ENCODE measurements around the gene DRD1.
"Not testable (repeated sequence)": the region's sequence is repeated elsewhere in the genome, so short reads cannot be mapped to it uniquely, and the experiment has no call there.

The DRD1 gene

GRCh38 chr5:175422058-175422457 lies 21.9 kb downstream of the DRD1 start:
- no peak for TF ChIP-seq POLR2A (IDR thresholded peaks at IDR 0.05; ENCODE audit: low read depth, low read length)
- FAIRE-seq: no peak

GRCh38 chr5:175420383-175420782 lies 23.6 kb downstream of the DRD1 start:
- FAIRE-seq (no peak), DNase-seq (ENCODE audit: insufficient read length, low spot score) (no peak)
- no peak for TF ChIP-seq POLR2A (IDR thresholded peaks at IDR 0.05; ENCODE audit: low read depth, low read length)

More at GRCh38 chr5:175422058-175422457, 21.9 kb downstream of the DRD1 start:
- no peak for DNase-seq (ENCODE audit: insufficient read length, low spot score)

- no peak for DNase-seq (ENCODE audit: insufficient read length, low spot score)
- no peak for TF ChIP-seq POLR2A (IDR thresholded peaks at IDR 0.05; ENCODE audit: low read depth, low read length)
- FAIRE-seq: no peak
Observed at GRCh38 chr5:175418251-175418650, 25.7 kb downstream of the DRD1 start.

DNA sequence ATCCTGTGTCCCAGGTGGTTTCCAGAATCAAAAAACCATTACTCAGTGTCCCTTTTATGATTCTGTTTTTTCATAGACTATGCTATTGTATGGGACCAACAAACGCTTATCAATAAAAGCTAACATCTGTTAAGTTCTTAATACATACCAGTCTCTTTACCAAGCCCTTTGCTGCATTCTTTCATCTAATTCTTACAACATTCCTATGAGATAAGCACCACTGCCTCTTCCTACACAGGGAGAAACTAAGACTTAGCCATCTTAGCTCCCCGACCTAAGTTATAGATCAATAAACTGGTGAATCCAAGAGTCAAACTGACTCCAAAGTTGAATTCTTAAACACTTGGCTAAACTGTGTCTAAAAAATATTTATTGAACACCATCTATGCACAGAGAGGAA lies 26.6 kb downstream of the DRD1 start:
- no peak for FAIRE-seq
- TF ChIP-seq POLR2A (IDR thresholded peaks at IDR 0.05; ENCODE audit: low read depth, low read length): no peak
- DNase-seq (ENCODE audit: insufficient read length, low spot score): no peak

- FAIRE-seq (no peak), DNase-seq (ENCODE audit: insufficient read length, low spot score) (no peak)
- no peak for TF ChIP-seq POLR2A (IDR thresholded peaks at IDR 0.05; ENCODE audit: low read depth, low read length)
Observed at GRCh38 chr5:175415303-175415702, 28.7 kb downstream of the DRD1 start.

DNA sequence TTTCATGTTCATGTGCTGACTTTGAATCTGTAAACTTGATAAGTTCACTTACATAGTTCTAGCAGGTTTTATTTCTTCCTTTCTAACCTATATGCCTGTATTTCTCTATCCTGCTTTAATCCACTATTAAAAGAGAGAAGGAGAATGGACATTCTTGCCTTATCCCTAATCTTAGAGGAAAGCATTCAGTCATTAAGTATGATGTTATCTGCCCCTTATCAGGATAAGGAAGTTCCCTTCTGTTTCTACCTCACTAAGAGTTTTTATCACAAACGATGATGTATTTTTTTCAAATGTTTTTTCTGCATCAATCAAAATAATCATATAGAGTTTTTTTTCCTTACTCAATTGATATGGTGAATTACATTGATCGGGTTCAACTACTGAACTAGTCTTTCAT lies 33.1 kb downstream of the DRD1 start:
- TF ChIP-seq POLR2A (IDR thresholded peaks at IDR 0.05; ENCODE audit: low read depth, low read length): no peak
- DNase-seq (ENCODE audit: insufficient read length, low spot score) (no peak), FAIRE-seq (no peak)

DNA sequence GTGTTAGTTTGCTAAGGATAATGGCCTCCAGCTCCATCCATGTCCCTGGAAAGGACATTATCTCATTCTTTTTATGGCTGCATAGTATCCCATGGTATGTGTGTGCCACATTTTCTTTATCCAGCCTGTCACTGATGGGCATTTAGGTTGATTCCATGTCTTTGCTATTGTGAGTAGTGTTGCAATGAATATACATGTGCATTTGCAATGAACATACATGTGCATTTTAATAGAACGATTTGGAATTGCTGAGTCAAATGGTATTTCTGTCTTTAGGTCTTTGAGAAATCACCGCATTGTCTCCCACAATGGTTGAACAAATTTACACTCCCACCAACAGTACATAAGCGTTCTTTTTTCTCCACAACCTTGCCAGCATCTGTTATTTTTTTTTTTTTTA lies 37.7 kb downstream of the DRD1 start:
- no peak for DNase-seq (ENCODE audit: insufficient read length, low spot score)
- TF ChIP-seq POLR2A (IDR thresholded peaks at IDR 0.05; ENCODE audit: low read depth, low read length): no peak
- no peak for FAIRE-seq

GRCh38 chr5:175397590-175398297 lies 46.2 kb downstream of the DRD1 start:
- not testable (repeated sequence) for FAIRE-seq; DNase-seq (ENCODE audit: insufficient read length, low spot score)

- FAIRE-seq; DNase-seq (ENCODE audit: insufficient read length, low spot score): not testable (repeated sequence)
Observed at GRCh38 chr5:175395430-175395829, 48.6 kb downstream of the DRD1 start.

DNA sequence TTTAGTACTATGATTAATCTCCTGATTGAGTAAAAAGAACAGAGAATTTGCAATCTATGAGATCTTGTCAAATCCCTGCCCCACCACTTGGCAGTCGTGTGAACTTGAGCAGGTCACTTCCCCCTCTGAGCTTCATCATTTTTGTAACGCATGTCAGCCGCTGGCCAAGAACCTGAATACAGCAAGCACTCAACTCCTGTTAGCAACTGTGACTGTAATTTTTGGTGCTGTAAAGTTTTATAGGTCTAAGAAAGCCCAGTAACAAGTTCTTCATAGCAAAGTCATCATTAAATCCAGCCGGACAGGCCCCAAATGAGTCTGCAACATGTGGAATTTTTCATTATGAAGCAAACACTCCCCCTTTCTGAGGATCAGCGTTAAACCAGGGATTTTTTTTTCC lies 49.4 kb downstream of the DRD1 start:
- TF ChIP-seq POLR2A (IDR thresholded peaks at IDR 0.05; ENCODE audit: low read depth, low read length): no peak
- FAIRE-seq: no peak
- no peak for DNase-seq (ENCODE audit: insufficient read length, low spot score)

- DNase-seq (ENCODE audit: insufficient read length, low spot score) (no peak), FAIRE-seq (no peak)
- TF ChIP-seq POLR2A (IDR thresholded peaks at IDR 0.05; ENCODE audit: low read depth, low read length): no peak
Observed at GRCh38 chr5:175393897-175394296, 50.1 kb downstream of the DRD1 start.

- FAIRE-seq (no peak), DNase-seq (ENCODE audit: insufficient read length, low spot score) (no peak)
- no peak for TF ChIP-seq POLR2A (IDR thresholded peaks at IDR 0.05; ENCODE audit: low read depth, low read length)
Observed at GRCh38 chr5:175392236-175392635, 51.7 kb downstream of the DRD1 start.

GRCh38 chr5:175390352-175391083 lies 53.5 kb downstream of the DRD1 start:
- FAIRE-seq: no peak
- no peak for DNase-seq (ENCODE audit: insufficient read length, low spot score)
- TF ChIP-seq POLR2A (IDR thresholded peaks at IDR 0.05; ENCODE audit: low read depth, low read length): no peak

All from H54 (cell line).